ENCODE results near the gene AGBL4. TPM values are rescaled to one million over a fixed set of nuclear protein-coding genes. Genes with fewer than 3 reads are reported as not detected.

AGBL4 gene
- polyA plus RNA-seq, 3 donors, result 0.05 TPM; not detected in 2

DNA sequence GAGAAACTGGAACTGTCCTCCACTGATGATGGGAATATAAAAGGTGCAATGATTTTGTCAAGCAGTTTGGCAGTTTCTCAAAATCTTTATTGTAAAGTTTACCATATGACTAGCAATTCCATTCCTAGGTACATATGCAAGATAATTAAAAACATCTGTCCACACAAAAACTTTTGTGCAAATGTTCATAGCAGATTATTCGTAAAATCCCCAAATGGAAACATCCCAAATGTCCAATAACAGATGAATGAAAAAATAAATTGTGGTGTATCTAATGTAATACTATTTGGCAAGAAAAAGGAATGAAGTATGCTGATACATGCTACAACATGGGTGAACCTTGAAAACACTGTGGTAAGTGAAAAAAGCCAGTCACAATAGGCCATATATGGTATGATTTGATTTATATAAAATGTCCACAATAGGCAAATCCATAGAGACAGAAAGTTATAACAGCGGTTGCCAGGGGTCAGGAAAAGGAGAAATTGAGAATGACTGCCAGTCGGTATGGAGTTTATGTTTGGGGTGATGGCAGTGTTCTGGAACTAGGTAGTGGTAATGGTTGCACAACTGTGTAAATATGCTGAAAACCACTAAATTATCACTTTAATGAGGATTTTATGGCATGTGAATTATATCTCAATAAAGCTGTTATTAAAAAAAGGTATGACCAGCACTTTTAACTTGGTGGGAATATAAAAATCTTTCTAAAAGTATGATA lies 1165.4 kb downstream of the AGBL4 start:
- Histone ChIP-seq H3K79me2 (ENCODE audit: insufficient read depth, low read length) (no peaks in the 10 kb centered on the region), H3K4me3 (replicated peaks in 1 of 3; ENCODE audit: low read depth in 2 of 3, low read length in 3 of 3) (no peak overlapping the region), H3K4me2 (replicated peaks; ENCODE audit: extremely low read depth, low read length, poor library complexity, severe bottlenecking) (no peak overlapping the region), H3K27me3 (ENCODE audit: control insufficient read depth in 2 of 2, insufficient read depth in 2 of 2, low read length in 2 of 2) (no peaks in the 10 kb centered on the region), H2AFZ (ENCODE audit: insufficient read depth, low read depth, low read length, poor library complexity, severe bottlenecking) (no peak overlapping the region), H3K9me3 (replicated peaks in 1 of 2; ENCODE audit: control insufficient read depth in 1 of 2, insufficient read depth in 1 of 2, low read length in 2 of 2) (no peaks in the 10 kb centered on the region), H3K27ac (ENCODE audit: low read depth in 1 of 2, low read length in 2 of 2) (no peak overlapping the region), H4K20me1 (ENCODE audit: insufficient read depth, low read length) (no peaks in the 10 kb centered on the region), H3K4me1 (ENCODE audit: control insufficient read depth in 1 of 2, insufficient read depth in 2 of 2, low read length in 2 of 2) (no peaks in the 10 kb centered on the region), H3K36me3 (replicated peaks in 1 of 2; ENCODE audit: control insufficient read depth in 1 of 2, insufficient read depth in 2 of 2, low read length in 2 of 2) (no peaks in the 10 kb centered on the region), H3K9ac (ENCODE audit: insufficient read depth, low read length, poor library complexity, severe bottlenecking) (no peak overlapping the region)
- intact Hi-C loops (cut with micrococcal nuclease), result no loop called here
- no peaks in the 10 kb centered on the region for H3K36me3 Mint-ChIP-seq
- TF ChIP-seq CTCF (IDR thresholded peaks at IDR 0.05), result no peak
- H3K27ac Mint-ChIP-seq, result no peak overlapping the region
- peaks cover 4 to 16% (median 8%) of the 10 kb centered on the region in 7 donors for H3K9me3 Mint-ChIP-seq
- no peak overlapping the region for H3K4me3 Mint-ChIP-seq
- no CpG with 5 or more reads among the region's 3 CpGs for WGBS (ENCODE audit: insufficient coverage)
- peaks cover 4% of the 10 kb centered on the region for H3K4me1 Mint-ChIP-seq
- no peak for DNase-seq
- H3K27me3 Mint-ChIP-seq (ENCODE audit: low read depth in 3 of 3), result peaks cover 0 to 2% (median 1%) of the 10 kb centered on the region in 3 donors

GRCh38 chr1:48853006-48853405 lies 1170.7 kb downstream of the AGBL4 start:
- Histone ChIP-seq H3K27ac (ENCODE audit: low read depth in 1 of 2, low read length in 2 of 2) (no peak overlapping the region), H3K4me1 (ENCODE audit: control insufficient read depth in 1 of 2, insufficient read depth in 2 of 2, low read length in 2 of 2) (peaks cover 8 to 9% of the 10 kb centered on the region in 2 donors), H2AFZ (ENCODE audit: insufficient read depth, low read depth, low read length, poor library complexity, severe bottlenecking) (no peak overlapping the region), H3K4me2 (replicated peaks; ENCODE audit: extremely low read depth, low read length, poor library complexity, severe bottlenecking) (no peak overlapping the region), H3K79me2 (ENCODE audit: insufficient read depth, low read length) (no peaks in the 10 kb centered on the region), H3K27me3 (ENCODE audit: control insufficient read depth in 2 of 2, insufficient read depth in 2 of 2, low read length in 2 of 2) (no peaks in the 10 kb centered on the region), H3K36me3 (replicated peaks in 1 of 2; ENCODE audit: control insufficient read depth in 1 of 2, insufficient read depth in 2 of 2, low read length in 2 of 2) (no peaks in the 10 kb centered on the region), H3K9ac (ENCODE audit: insufficient read depth, low read length, poor library complexity, severe bottlenecking) (no peak overlapping the region), H3K9me3 (replicated peaks in 1 of 2; ENCODE audit: control insufficient read depth in 1 of 2, insufficient read depth in 1 of 2, low read length in 2 of 2) (no peaks in the 10 kb centered on the region), H4K20me1 (ENCODE audit: insufficient read depth, low read length) (no peaks in the 10 kb centered on the region), H3K4me3 (replicated peaks in 1 of 3; ENCODE audit: low read depth in 2 of 3, low read length in 3 of 3) (no peak overlapping the region)
- peak in 1 of 3 donors; percentile 12 for DNase-seq
- Mint-ChIP-seq H3K4me3 (no peak overlapping the region), H3K27ac (no peak overlapping the region), H3K27me3 (ENCODE audit: low read depth in 3 of 3) (peaks cover 0 to 2% (median 1%) of the 10 kb centered on the region in 3 donors), H3K4me1 (peaks cover 21% of the 10 kb centered on the region), H3K9me3 (peaks cover 0 to 5% (median 0%) of the 10 kb centered on the region in 7 donors), H3K36me3 (no peaks in the 10 kb centered on the region)
- intact Hi-C loops (cut with micrococcal nuclease), result no loop called here
- no peak for TF ChIP-seq CTCF (IDR thresholded peaks at IDR 0.05)
